Neural cell (in vitro differentiated cells): ENCODE data around the gene CRYAB. TPM values are rescaled to one million over a fixed set of nuclear protein-coding genes. Genes with fewer than 3 reads are reported as not detected.

Experiments used
- H2AFZ ChIP-seq: fragments of 200-600, 300-800 bp; sonication (generic), shearing (Covaris generic); 2 replicates; pipeline ENCODE4 v1.6.0; 2014; ENCODE audit warnings: low read depth, mild to moderate bottlenecking, antibody characterized with exemption, low read length, moderate library complexity
- H3F3A ChIP-seq: fragments of 200-600 bp; shearing (Covaris generic); 2 replicates; pipeline ENCODE4 v1.6.1; 2016; ENCODE audit warnings: mild to moderate bottlenecking, moderate library complexity, mixed read lengths, antibody characterized with exemption, low read length; ENCODE audit not compliant: insufficient read depth, poor library complexity, severe bottlenecking
- H3K27ac ChIP-seq: fragments of 200-600, 300-800 bp; sonication (generic), shearing (Covaris generic); 2 replicates; pipeline ENCODE4 v1.5.1; 2014; ENCODE audit warnings: mild to moderate bottlenecking, low read length, moderate library complexity
- H3K27me3 ChIP-seq: fragments of 300-800, 200-600 bp; sonication (generic), shearing (Covaris generic); 2 replicates; pipeline ENCODE4 v1.6.0; 2014; ENCODE audit warnings: mild to moderate bottlenecking, low read depth, low read length, moderate library complexity; ENCODE audit not compliant: insufficient read depth
- H3K36me3 ChIP-seq: fragments of 300-800, 200-600 bp; sonication (generic), shearing (Covaris generic); 2 replicates; pipeline ENCODE4 v1.5.1; 2014; ENCODE audit warnings: mild to moderate bottlenecking, antibody characterized with exemption, low read length, moderate library complexity; ENCODE audit not compliant: insufficient read depth
- H3K4me2 ChIP-seq: fragments of 300-800, 200-600 bp; sonication (generic), shearing (Covaris generic); 2 replicates; pipeline ENCODE4 v1.6.0; 2014; ENCODE audit warnings: mild to moderate bottlenecking, low read length
- H3K4me3 ChIP-seq: fragments of 300-800, 200-600 bp; sonication (generic), shearing (Covaris generic); 2 replicates; pipeline ENCODE4 v1.5.1; 2014; ENCODE audit warnings: mild to moderate bottlenecking, low read length, moderate library complexity
- H3K79me2 ChIP-seq: fragments of 200-600 bp; shearing (Covaris generic); replicated peaks from 2 replicates; pipeline ENCODE4 v1.6.0; 2014; ENCODE audit warnings: mild to moderate bottlenecking, low read length, moderate library complexity; ENCODE audit not compliant: insufficient read depth
- H3K9ac ChIP-seq: fragments of 300-800, 200-600 bp; sonication (generic), shearing (Covaris generic); 2 replicates; pipeline ENCODE4 v1.6.1; 2016; ENCODE audit warnings: mild to moderate bottlenecking, low read length, mixed read lengths
- H3K9me2 ChIP-seq: fragments of 200-600 bp; shearing (Covaris generic); 2 replicates; pipeline ENCODE4 v1.6.1; 2016; ENCODE audit warnings: mild to moderate bottlenecking, low read length, mixed read lengths; ENCODE audit not compliant: insufficient read depth
- H3K9me3 ChIP-seq: fragments of 200-600, 300-800 bp; sonication (generic), shearing (Covaris generic); 2 replicates; pipeline ENCODE4 v1.6.1; 2016; ENCODE audit warnings: mild to moderate bottlenecking, mixed run types, low read length, moderate library complexity, mixed read lengths
- H4K20me1 ChIP-seq: fragments of 200-600 bp; shearing (Covaris generic); 2 replicates; pipeline ENCODE4 v1.6.1; 2016; ENCODE audit warnings: mild to moderate bottlenecking, mixed run types; ENCODE audit not compliant: insufficient read depth
- CTCF ChIP-seq: fragments of 450-650 bp; IDR thresholded peaks from 2 replicates; pipeline ENCODE4 v1.5.1; 2014; ENCODE audit warnings: antibody characterized with exemption, mild to moderate bottlenecking, moderate library complexity; ENCODE audit not compliant: poor library complexity, severe bottlenecking
- EP300 ChIP-seq: fragments of 450-650 bp; conservative IDR thresholded peaks from 2 replicates; pipeline ENCODE4 v1.6.1; 2014; ENCODE audit warnings: antibody characterized with exemption, mild to moderate bottlenecking, moderate library complexity; ENCODE audit not compliant: poor library complexity, severe bottlenecking
- EZH2 ChIP-seq: fragments of 200-600, 300-800 bp; shearing (Covaris generic), sonication (generic); IDR thresholded peaks from 2 replicates; pipeline ENCODE4 v1.6.1; 2014; ENCODE audit warnings: antibody characterized with exemption, low read length, borderline replicate concordance, mild to moderate bottlenecking; ENCODE audit not compliant: insufficient read depth, poor library complexity, severe bottlenecking
- MXI1 ChIP-seq: fragments of 450-650 bp; conservative IDR thresholded peaks from 2 replicates; pipeline ENCODE4 v1.6.1; 2014; ENCODE audit warnings: antibody characterized with exemption, mild to moderate bottlenecking; ENCODE audit not compliant: poor library complexity, severe bottlenecking
- POLR2AphosphoS5 ChIP-seq: IDR thresholded peaks from 2 replicates; pipeline ENCODE4 v1.6.1; 2012
- RAD21 ChIP-seq: fragments of 450-650 bp; conservative IDR thresholded peaks from 2 replicates; pipeline ENCODE4 v1.6.1; 2014; ENCODE audit warnings: antibody characterized with exemption, mild to moderate bottlenecking, moderate library complexity
- REST ChIP-seq: IDR thresholded peaks from 2 replicates; pipeline ENCODE4 v1.6.1; 2012; ENCODE audit warnings: borderline replicate concordance
- SMC3 ChIP-seq: fragments of 450-650 bp; conservative IDR thresholded peaks from 2 replicates; pipeline ENCODE4 v1.6.1; 2014; ENCODE audit warnings: antibody characterized with exemption, mild to moderate bottlenecking, moderate library complexity; ENCODE audit not compliant: poor library complexity
- TAF1 ChIP-seq: IDR thresholded peaks from 2 replicates; pipeline ENCODE4 v1.6.1; 2012; ENCODE audit warnings: low read depth
- polyA plus RNA-seq: library from polyadenylated mRNA; depleted of rRNA; stranded (reverse); fragments of >200 nt; gene quantifications from 2 replicates; pipeline ENCODE4 v1.2.3, GENCODE V29; 2014

CRYAB gene
- polyA plus RNA-seq, 1 donor from 2014 or later: not detected

GRCh38 chr11:111921541-111922230 is 10.1 kb upstream of the CRYAB start:
- no peak overlapping the region for H3K4me3 ChIP-seq
- H3K36me3 ChIP-seq: no peaks in the 10 kb centered on the region
- H2AFZ ChIP-seq: no peak overlapping the region
- H3F3A ChIP-seq: peaks cover 4% of the 10 kb centered on the region
- H3K79me2 ChIP-seq: no peaks in the 10 kb centered on the region
- TF ChIP-seq MXI1 (no peak), CTCF (no peak), TAF1 (no peak), POLR2AphosphoS5 (no peak), SMC3 (no peak), EP300 (no peak), REST (no peak), RAD21 (no peak), EZH2 (no peak)
- H3K4me2 ChIP-seq: no peak overlapping the region
- no peaks in the 10 kb centered on the region for H3K9me2 ChIP-seq
- H3K27me3 ChIP-seq: no peaks in the 10 kb centered on the region
- no peak overlapping the region for H3K9ac ChIP-seq
- no peak overlapping the region for H3K27ac ChIP-seq
- no peaks in the 10 kb centered on the region for H3K9me3 ChIP-seq
- H4K20me1 ChIP-seq: no peaks in the 10 kb centered on the region

GRCh38 chr11:111920908-111921307 is 9.3 kb upstream of the CRYAB start:
- Histone ChIP-seq H3K36me3 (no peaks in the 10 kb centered on the region), H3K79me2 (no peaks in the 10 kb centered on the region), H2AFZ (no peak overlapping the region), H3K9me2 (no peaks in the 10 kb centered on the region), H3K9me3 (no peaks in the 10 kb centered on the region), H4K20me1 (no peaks in the 10 kb centered on the region), H3F3A (no peaks in the 10 kb centered on the region), H3K4me2 (no peak overlapping the region), H3K9ac (no peak overlapping the region), H3K27ac (no peak overlapping the region), H3K27me3 (no peaks in the 10 kb centered on the region), H3K4me3 (no peak overlapping the region)
- TF ChIP-seq RAD21: no peak
- no peak for TF ChIP-seq TAF1
- TF ChIP-seq SMC3: no peak
- no peak for TF ChIP-seq REST
- no peak for TF ChIP-seq MXI1
- TF ChIP-seq EP300: no peak
